ENCODE results near the gene FAAP100.

Gene FAAP100

DNA sequence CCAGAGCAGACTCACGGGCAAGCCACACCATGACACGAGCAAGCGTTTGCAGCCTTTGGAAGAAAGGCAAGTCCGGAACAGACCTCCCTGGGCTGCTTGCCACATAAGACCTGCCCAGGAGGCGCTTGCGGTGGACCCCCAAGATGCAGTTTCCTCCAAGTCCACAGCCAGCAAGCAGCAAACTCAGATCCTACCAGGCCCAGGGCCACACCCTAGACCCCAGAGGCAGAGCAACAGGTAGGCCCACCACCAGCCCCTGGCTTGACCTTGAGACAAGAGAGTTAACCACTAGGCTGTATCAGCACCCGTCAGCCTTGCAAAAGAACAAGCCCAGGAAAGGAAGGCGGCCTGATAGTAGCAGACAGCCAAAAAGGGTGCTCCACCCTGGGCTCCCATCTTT is 2.3 kb downstream of the FAAP100 start:
- Mint-ChIP-seq H3K4me1 (peaks cover 44% of the 10 kb centered on the region), H3K36me3 (ENCODE audit: low read depth) (peaks cover 22% of the 10 kb centered on the region), H3K27ac (no peak overlapping the region), H3K4me3 (peak overlapping the region; percentile 54), H3K27me3 (ENCODE audit: low read depth, poor library complexity) (no peaks in the 10 kb centered on the region), H3K9me3 (no peaks in the 10 kb centered on the region)
- no peak for DNase-seq
- TF ChIP-seq, protein P1, sequence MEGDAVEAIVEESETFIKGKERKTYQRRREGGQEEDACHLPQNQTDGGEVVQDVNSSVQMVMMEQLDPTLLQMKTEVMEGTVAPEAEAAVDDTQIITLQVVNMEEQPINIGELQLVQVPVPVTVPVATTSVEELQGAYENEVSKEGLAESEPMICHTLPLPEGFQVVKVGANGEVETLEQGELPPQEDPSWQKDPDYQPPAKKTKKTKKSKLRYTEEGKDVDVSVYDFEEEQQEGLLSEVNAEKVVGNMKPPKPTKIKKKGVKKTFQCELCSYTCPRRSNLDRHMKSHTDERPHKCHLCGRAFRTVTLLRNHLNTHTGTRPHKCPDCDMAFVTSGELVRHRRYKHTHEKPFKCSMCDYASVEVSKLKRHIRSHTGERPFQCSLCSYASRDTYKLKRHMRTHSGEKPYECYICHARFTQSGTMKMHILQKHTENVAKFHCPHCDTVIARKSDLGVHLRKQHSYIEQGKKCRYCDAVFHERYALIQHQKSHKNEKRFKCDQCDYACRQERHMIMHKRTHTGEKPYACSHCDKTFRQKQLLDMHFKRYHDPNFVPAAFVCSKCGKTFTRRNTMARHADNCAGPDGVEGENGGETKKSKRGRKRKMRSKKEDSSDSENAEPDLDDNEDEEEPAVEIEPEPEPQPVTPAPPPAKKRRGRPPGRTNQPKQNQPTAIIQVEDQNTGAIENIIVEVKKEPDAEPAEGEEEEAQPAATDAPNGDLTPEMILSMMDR (IDR thresholded peaks at IDR 0.05), result no peak

DNA sequence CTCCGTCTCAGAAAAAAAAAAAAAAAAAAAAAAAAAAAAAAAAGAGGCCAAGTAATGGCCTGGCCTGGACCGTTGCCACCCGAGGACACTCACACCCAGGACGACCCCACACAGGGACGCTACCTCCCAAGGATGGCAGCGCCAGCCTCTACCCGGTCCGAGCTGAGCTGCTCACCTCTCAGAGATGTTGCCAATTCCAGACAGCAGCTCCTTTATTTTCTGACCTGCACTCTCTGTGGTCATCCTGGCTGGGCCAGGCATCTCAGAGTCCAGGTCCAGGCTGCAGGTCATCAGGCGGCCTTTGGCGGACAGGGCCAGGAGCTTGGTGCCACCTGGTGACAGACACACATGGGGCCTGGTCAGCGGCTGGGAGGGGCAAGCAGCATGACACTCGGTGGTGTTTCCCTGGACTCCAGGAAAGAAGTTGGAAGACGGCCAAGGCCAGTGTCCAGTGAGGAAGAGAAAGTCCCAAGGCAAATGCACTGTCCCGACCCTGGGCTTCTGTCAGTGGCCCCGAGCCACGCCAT is 3.1 kb downstream of the FAAP100 start:
- Mint-ChIP-seq H3K9me3 (no peaks in the 10 kb centered on the region), H3K4me1 (peaks cover 40% of the 10 kb centered on the region), H3K36me3 (ENCODE audit: low read depth) (peaks cover 22% of the 10 kb centered on the region), H3K4me3 (peak overlapping the region; percentile 54), H3K27me3 (ENCODE audit: low read depth, poor library complexity) (no peaks in the 10 kb centered on the region), H3K27ac (no peak overlapping the region)
- DNase-seq, result no peak
- TF ChIP-seq, protein P1 (IDR thresholded peaks at IDR 0.05), result no peak

DNA sequence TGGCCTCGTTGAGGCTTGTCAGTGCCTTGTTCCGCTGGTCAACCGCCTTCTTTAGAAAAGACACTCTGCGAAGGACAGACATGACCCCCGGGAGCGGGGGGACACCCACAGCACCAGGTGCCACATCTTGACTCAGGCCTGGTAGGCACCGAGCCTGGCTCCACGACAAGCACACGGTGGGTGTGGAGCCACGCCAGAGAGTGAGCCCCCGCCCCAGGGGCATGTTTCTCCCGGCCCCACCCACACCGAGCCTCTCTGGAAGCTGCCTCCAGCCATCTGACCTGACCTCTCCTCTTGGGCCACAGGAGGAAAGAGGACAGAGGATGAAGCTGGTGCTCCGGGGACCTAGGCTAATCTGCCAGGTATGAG is 4.6 kb downstream of the FAAP100 start:
- TF ChIP-seq, protein P1 (IDR thresholded peaks at IDR 0.05), result no peak
- Mint-ChIP-seq H3K4me1 (peaks cover 27% of the 10 kb centered on the region), H3K27ac (no peak overlapping the region), H3K27me3 (ENCODE audit: low read depth, poor library complexity) (no peaks in the 10 kb centered on the region), H3K4me3 (no peak overlapping the region), H3K36me3 (ENCODE audit: low read depth) (peaks cover 22% of the 10 kb centered on the region), H3K9me3 (no peaks in the 10 kb centered on the region)
- DNase-seq, result no peak

DNA sequence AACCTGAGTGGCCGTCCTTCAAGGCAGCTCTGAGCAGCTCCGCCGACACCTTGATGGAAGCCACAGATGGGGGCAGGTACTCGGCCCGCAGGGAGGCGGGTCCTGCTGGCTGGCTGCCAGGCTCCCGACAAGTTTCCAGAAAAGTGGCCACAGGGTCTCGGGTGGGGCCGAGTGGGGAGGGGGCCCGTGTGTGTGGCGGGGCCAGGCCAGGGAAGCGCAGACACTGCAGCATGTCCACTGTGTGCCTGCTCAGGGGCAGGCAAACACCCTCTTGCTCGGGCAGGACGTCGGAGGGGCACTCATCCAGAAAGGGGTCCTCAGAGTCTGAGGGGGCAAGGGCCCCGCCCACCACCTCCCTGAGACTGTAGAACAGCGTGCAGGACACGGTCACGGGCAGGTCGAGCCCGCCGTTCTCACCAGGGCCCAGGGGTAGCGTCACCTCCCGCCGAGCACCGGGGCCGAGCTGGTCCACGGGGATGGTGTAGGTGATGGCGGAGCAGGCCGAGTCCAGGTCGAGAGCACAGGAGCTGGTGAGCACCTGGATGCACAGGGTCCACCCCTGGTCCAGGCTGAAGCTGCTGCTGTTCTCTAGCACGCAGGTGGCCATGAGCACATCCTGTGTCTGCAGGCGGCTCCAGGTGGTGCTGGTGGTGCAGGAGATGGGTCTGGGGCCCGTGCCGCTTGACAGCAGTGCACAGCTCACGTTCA is 5.1 kb downstream of the FAAP100 start:
- no peaks in the 10 kb centered on the region for H3K9me3 Mint-ChIP-seq
- H3K36me3 Mint-ChIP-seq (ENCODE audit: low read depth), result peaks cover 22% of the 10 kb centered on the region
- TF ChIP-seq, protein P1 (IDR thresholded peaks at IDR 0.05), result no peak
- H3K27me3 Mint-ChIP-seq (ENCODE audit: low read depth, poor library complexity), result no peaks in the 10 kb centered on the region
- no peak overlapping the region for H3K4me3 Mint-ChIP-seq
- no peak overlapping the region for H3K27ac Mint-ChIP-seq
- DNase-seq, result no peak
- peaks cover 27% of the 10 kb centered on the region for H3K4me1 Mint-ChIP-seq

DNA sequence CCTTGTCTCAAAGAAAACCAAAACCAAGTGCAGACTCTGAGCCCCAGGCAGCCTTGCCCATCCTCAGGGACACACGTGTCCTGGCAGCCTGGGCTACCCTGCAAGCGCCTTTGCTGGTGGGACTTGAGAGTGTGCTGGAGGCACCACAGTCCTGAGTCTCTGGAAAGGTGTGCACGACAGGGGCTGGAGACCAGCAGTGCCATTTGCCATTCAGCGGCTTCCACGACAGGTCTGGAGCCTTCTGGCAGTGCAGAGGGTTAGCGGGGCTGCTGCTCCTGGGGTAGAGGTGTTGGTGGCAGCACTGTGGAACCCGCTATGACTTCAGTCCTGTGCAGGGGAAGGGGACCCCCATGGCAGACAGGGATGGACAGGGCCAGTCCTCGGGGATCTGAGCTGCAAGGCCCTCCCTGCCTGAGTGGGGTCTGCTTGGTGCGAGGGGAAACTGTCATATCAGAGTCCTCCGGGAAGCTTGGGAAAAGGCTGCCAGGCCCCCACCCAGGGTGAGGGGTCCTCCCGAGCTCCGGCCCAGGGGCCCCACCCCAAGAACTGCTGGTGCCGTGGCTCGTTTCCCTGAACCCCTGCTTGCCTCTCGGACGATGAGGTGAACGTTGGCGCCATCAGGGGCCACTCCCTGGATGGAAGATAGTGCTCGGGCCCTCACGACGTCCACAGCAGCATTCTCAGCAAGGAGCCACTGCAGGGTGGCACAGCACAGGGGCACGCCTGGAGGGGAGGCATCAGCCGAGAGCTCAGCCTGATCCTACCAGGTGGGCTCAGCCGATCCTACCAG is 6.8 kb downstream of the FAAP100 start:
- Mint-ChIP-seq H3K27me3 (ENCODE audit: low read depth, poor library complexity) (no peaks in the 10 kb centered on the region), H3K4me3 (no peak overlapping the region), H3K4me1 (peaks cover 13% of the 10 kb centered on the region), H3K36me3 (ENCODE audit: low read depth) (peaks cover 18% of the 10 kb centered on the region), H3K9me3 (no peaks in the 10 kb centered on the region), H3K27ac (no peak overlapping the region)
- TF ChIP-seq, protein P1 (IDR thresholded peaks at IDR 0.05), result no peak
- DNase-seq, result no peak

Data from nephron progenitor cell (in vitro differentiated cells).